IPS DF 4.7 (cell line): ENCODE results near the gene TRUB2.
"Not testable (repeated sequence)": the region's sequence is repeated elsewhere in the genome, so short reads cannot be mapped to it uniquely, and the experiment has no call there.

Source experiments
- DNase-seq: peaks from one replicate; pipeline ENCODE4 v3.0.0-alpha.2; 2013; ENCODE audit warnings: low spot score; ENCODE audit errors: extremely low read depth

TRUB2 gene

DNA sequence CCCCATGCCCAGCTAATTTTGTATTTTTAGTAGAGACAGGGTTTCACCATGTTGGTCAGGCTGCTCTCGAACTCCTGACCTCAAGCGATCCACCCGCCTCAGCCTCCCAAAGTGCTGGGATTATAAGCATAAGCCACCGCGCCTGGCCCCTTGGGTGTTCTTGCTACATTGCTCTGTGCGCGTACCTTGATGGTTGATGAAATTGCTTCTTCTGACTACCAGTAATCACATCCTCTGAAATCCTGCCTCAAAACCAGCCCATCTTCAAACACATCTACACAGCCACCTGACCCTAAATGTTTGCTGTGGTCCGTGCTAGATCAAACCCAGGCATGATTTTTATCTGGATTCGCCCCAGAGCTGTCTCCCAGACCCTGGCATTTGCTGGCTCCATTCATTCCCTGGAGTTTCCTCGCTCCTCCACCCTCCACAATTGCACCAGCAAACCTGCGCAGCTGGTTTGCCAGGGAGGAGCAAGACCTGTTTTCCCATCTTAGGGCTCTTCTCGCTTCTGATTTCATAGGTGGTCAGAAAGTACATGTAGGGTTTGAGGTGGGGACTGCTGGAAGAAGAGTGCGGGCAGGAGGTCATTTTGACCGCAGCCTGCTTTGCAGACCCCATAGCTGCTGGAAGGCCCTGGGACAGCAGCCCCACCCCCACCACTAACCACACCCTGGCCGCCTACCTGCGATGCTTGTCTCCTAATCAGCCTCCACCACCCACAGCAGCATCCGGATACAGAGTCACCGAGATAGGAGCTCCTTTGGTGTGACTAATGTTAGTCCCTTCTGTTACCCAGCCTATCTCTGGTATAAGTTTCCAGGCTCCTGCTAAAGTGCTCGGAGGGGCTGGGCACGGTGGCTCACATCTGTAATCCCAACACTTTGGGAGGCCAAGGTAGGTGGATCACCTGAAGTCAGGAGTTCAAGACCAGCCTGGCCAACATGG lies 23.4 kb downstream of the TRUB2 start:
- DNase-seq: no peak

DNA sequence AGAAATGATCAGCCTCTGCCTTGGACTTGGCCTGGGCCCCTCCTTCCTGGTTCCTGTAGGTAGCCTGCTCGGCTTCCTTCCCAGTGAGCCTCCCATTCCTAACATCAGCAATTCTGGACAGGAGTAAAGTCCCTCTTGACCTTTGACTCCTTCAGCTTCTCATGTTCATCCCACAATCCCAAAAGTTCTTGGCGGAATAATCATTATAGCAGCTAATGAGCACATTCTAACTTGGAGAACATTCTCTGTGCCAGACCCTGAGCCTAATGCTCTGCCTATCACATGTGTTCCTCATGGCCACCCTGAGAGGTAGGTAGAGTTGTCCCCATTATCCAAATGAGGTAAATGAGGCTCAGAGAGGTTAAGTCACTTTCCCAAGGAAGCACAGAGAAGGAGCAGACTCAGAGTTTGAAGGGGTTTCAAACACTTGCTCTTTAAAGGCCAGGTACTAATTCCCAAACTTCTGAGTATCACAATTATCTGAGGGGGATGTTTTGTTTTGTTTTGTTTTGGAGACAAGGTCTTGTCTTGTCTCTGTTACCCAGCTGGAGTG lies 24.9 kb downstream of the TRUB2 start:
- no peak for DNase-seq

DNA sequence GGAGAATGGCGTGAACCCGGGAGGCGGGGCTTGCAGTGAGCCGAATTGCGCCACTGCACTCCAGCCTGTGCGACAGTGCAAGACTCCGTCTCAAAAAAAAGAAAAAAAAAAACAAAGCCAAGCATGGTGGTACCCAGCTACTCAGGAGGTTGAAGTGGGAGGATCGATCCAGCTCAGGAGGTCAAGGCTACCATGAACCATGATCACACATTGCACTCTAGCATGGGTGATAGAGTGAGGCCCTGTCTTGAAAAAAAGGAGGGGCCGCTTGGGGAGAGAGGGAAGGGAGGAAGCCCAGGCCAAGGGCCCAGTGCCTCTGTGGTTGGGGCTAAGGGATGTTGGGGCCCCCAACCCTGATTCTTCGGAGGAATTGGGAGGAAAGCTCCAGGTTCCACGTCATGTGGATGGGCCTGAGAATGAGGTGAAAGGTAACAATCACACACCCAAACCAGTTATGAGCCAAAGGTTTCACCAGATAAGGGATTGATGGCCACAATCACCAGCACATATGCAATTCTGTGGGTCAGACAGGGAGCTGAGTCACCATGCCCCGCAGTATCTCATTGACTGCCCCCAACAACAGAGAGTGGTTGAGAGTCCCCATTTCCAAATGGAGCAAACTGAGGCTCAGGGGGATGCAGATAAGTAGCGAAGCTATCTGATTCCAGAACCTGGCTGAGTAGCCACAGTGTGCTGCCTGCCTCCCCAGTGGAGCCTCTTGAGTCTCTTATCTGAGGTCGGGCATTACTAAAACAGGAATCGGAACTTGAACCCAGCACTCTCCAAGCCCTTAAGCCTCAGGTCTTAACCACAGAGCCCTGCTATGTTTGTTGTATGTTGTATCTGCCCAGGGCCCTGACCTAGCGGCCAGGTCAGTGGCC lies 25.7 kb downstream of the TRUB2 start:
- DNase-seq: no peak

DNA sequence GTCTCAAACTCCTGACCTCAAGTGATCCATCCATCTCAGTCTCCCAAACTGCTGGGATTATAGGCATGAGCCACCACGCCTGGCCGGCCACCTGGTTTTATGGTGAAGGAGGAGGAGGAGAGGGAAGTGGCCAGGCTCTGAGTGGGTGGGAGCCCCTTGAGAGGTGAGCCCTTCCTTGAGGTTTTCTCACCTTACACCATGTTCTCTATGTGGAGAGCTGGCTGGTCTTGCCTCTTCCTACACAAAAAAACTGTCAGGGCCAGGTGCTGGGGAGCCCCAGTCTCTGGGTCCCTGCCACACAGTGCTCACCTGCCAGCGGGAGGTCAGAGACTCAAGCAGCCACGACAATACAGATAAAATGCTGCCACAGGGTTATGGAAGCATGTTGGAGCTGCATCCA lies 28.1 kb downstream of the TRUB2 start:
- no peak for DNase-seq

DNA sequence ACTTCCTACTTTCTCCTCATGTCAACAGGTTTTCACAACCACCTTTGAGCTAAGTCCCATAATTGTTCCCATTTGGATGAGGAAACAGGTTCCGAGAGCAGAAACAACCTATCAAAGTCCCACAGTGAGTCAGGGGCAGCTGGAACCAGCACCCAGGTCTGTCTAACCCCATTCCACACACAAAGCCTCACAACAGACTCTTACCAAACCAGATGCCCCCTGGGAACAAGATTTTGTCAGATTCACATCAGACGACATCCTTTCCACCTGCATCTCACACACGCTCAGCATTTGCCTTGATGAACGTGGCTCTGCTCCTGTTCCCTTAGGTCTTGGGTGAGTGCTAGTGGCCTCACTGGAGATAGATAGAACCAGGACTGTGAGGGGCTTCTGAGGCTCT lies 29.2 kb downstream of the TRUB2 start:
- DNase-seq: no peak

DNA sequence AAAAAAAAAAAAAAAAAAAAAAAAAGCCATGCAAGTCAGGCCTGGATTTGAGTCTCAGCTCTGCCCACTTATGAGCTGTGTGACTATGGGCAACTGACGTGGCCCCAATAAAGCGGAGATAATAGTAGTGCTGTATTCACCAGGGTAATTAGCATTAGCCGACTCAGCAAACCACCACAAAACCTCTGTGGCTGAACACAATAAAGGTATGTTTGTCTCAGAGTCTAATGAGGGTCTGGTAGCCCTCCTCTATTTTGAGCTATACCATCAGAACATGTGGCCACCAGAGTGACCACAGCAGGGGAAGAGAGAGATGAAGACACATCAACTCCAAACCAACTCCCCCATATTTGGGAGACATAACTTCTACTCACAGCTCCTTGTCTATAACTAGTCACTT lies 30.2 kb downstream of the TRUB2 start:
- DNase-seq: no peak

DNA sequence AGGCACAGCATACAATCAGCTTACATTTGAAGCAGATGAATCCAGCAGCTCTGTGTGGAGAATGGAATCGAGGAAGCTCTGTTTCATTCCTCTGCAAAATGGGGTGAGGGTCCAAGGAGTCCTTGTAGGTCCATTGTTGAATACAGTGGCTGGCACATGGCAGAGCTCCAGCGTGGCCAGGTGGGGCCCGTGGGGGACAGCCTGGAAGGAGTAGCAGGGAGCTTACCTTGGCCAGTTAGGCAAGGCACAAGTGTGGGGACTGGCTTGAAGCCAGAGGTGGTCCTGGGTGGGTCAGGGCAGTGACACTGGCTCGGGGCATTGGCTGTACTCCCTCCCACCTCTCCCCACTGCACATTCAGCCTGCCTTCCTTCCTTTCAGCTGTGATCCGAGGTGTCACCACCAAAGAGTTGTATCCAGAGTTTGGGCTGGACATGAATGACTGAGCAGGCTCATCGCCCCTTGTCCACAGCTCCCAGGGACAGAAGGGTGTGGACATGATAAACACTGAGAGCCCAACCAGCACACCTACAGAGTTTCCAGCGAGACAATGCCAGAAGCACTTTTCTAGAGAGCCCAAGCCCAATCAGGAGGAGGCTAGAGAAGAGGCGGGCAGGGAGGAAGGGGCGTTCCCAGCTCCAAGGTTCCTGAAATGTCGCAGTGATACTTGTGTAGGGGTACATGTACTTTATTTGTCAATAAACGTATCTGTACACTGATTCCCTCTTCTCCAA lies 33.8 kb downstream of the TRUB2 start:
- DNase-seq: no peak

DNA sequence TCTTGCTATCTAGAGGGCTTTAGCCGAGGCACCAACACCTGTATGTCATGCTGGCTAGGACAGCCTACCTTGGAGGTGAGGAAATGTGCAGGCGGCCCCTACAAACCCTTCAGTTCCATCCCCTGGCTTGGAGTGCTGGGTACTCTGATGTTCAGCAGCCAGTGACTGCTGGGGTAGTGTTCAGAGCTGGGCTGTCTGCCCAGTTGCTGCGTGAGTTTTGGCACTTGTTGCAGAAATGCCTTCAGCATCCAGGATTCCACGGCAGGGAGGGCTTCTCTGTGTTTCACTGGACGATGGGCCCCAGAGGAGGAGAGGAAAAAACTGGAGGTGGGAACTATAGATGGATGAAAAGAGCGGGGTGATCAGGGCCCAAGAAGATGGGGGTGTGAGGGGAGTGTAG lies 35.8 kb downstream of the TRUB2 start:
- DNase-seq: no peak

DNA sequence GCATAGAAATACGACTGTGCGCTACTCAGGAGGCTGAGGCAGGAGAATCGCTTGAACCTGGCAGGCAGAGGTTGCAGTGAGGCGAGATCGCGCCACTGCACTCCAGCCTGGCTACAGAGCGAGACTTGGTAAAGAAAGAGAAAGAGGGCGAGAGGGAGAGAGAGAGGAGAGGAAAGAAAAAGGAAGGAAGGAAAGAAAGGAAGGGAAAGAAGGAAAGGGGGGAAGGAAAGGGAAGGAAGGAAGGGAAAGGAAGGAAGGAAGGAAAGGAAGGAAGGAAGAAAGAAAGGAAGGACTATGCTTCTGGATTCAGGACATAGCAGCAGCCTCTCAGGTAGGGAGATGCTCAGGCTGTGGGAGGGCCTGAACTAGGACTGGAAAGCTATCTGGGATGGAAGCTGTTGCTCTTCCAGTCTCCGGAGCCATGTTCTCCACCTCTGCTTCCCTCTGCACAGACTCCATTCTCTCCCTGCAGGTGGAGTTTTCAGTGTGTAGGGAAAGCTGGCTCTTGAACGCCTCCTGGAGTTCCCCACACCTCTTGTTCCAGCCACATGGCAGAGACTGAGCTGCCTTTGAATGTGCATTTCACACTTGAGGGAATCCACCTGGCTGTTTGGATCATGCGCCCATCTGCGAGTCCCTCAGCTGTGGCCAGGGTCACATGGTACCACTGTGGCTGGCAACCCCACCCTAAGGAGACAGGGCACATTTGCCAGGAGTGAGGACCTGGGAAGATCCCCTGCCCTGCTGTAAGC lies 37.0 kb downstream of the TRUB2 start:
- no peak for DNase-seq

DNA sequence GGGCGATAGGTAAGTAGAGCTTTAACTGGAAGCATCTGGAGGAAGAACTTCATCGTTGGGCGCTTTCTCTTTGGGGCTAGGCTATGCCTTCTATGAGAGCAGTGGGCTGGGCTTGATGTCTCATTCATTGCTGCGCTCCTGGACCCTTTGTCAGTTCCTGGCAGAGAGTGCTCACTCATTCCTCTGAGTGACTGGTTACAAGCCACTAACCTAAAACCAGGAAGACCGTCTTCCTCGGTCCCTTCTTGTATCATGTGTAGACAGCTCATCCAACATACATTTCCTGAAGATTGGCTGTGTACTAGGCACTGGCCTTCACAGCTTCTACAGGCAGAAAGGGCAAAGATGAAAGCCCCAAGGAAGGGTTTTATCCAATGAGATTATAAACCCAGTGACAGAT lies 39.7 kb downstream of the TRUB2 start:
- DNase-seq: no peak

DNA sequence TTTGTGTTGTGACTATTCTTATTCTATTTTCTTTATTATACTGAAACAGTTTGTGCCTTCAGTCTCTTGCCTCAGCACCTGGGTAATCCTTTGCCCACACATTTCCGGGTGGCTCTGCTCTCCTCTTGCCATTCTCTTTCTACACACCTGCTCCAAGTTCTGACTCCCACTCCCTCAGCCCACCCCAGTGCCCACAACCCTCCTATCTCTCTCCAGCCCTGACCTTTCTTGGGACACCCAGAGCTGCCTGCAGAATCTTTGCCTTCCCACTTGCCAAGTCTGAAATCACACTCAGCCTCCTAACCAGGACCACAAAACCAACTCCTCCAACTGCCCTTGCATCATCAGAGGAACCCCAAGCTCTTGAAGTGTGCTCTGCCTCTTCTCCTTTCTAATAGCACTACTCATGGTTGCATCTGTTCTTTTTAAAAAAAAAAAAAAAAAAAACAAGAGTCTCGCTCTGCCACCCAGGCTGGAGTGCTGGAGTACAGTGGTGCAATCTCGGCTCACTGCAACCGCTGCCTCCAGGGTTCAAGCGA lies 42.1 kb downstream of the TRUB2 start:
- DNase-seq: no peak

DNA sequence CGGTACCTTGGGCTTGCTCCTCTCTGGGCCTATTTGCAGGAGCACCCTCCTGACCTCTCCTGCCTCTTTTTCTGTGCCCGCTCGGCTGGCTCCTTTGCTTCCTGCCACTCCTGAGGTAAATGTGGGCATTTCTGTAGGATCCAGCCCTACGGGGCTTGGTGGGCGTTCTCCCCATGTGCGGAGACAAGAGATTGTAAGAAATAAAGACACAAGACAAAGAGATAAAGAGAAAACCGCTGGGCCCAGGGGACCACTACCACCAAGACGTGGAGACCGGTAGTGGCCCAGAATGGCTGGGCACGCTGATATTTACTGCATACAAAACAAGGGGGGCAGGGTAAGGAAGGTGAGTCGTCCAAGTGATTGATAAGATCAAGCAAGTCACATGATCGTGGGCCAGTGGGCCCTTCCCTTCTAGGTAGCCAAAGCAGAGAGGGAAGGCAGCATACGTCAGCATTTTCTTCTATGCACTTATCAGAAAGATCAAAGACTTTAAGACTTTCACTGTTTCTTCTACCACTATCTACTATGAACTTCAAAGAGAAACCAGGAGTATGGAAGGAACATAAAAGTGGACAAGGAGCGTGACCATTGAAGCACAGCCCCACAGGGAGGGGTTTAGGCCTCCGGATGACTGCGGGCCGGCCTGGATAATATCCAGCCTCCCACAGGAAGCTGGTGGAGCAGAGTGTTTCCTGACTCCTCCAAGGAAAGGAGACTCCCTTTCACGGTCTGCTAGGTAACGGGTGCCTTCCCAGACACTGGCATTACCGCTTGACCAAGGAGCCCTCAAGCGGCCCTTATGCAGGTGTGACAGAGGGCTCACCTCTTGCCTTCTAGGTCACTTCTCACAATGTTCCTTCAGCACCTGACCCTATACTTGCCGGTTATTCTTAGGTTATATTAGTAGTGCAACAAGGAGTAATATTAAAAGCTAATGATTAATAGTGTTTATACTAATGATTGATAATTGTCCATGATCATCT lies 42.9 kb downstream of the TRUB2 start:
- not testable (repeated sequence) for DNase-seq

DNA sequence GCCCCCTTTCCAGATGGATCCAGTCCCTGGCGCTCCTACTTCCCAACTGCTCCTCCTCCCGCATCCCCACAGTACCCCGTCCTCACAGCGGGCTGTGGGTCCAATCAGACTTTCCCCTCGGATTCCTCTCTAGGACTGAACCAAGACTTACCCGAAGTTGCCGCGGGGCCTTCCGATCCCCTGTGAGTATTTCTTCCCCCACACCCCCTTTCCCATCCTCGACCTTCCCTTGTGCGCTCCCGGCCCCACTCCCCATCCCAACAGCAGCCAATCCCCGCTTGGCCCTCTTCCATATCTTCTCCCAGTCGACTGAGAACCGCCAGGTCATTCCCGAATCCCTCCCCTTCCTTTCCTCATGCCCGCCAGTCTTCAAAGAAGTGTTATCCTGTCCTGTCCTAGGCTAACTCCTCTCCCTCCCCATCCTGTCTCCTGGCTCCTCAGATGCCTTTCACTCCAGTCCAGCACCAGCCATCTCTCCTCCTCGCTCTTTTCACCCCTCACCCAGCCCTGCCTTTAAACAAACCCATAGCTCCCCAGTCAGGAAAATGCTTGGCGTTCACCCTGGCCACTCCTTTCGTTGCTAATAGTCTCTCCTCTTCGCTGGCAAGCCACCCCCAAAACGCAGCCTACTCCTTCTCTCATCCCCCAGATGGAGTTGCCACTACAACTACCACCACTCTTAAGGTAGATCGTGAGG lies 45.5 kb downstream of the TRUB2 start:
- no peak for DNase-seq

DNA sequence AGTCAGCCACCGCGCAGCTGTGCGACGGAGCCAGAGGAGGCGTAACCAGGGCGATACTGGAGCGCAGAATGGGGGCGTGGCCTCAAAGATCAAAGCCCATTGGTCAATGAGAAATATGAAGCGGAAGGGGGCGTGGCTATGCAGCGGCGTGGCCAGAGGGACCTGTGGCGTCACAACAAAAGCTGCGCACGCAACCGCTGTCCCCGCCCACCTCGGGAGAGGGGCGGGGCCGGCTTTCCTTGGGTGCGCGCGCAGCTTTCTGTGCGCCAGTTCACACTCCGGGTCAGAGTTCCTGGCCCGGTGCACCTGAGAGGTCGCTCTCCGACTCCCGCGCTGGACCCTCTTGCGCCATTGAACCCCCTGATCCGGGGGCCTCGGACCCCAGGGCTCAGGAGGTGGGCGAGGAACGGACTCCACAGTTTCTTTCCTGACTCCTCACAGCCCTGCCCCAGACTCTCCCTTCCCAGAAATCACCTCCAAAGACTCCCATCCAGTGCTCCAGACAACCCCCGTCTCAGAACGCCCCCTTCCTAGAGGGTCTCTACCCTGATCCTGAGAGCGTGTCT lies 46.2 kb downstream of the TRUB2 start, which contains the start of gene SWI5:
Gene SWI5, plus strand, starts transcription at position 269 of the 566 bp plus-strand sequence.
- no peak for DNase-seq

DNA sequence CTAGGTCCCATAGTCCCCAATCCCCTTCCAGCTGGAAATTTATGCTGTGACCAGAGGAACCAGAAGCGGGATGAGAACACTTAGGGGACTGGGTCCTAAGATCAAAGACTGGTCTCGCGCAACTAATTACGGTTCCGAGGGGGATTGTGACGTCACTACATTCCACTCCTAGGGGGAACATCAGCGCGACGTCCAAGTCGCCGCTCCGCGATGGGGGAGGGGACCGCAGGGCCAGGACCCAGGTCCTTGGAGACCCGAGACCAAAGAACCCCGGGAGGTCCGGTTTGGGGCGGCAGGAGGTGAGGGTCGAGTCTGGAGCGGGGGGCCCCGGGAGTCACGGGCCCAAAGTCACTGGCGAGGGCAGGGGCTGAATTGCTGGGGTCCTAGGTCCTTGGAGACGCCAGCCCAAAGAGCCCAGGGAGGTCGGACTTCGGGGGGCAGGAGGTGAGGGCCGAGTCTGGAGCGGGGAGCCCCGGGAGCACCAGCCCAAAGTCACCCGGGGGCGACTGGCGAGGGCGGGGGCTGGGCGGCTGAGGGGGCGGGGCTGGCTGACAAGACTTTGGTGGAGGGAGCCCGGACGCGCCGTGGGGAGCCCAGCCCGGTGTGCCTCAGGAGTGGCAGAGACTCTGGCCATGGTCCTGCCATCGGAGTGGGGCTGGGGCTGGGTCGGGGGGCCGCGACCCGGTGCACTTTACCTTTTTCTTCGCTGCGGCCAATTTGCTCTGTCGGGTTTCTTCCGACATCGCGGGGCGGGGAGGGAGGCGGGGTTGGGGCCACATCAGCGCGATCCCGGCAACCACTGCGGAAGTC lies 46.8 kb downstream of the TRUB2 start, which contains the start of gene GOLGA2:
Gene GOLGA2, minus strand, starts transcription at position 810 of the 810 bp plus-strand sequence. Its CDS starts 31 bp downstream, at position 779.
- DNase-seq: no peak

DNA sequence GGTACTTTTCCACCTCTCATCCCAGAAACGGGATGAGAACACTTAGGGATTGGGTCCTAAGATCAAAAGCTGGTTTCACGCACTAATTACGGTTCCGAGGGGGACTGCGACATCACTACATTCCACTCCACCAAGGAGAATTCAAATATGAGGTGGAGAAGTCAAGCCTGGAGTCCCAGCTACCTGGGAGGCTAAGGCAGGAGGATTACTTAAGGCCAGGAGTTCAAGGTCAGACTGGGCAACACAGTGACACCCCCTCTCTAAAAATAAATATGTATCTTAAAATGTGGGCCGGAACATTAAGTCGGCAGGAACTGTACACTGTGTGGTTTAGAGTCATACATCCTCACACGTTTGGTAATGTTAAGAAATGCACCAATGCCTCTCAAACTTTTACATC lies 48.0 kb downstream of the TRUB2 start:
- no peak for DNase-seq

DNA sequence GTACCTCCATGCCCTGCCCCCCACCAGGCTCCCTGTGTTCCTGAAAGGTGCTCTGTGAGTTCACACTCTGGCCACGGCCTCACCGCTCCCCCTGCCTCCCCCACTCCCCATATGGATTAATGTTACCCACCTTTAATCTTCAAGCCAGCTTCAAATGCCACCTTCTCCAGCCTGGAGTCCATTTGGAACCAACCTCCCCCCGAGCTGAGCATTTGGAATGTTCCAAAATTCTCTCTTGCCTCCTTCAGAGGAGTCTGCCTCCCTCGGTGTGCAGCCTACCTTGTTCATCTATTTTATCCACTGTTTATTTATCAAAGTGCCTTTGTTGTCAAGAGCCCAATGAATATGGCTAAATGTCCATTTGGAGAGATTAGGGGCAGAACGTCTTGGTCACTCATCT lies 50.7 kb downstream of the TRUB2 start:
- DNase-seq: no peak
